NCI-H1092 (cell line): ENCODE data around the gene MYO5C.

Source experiments
- DNase-seq: peaks from one replicate; lab custom pipeline; 2025; lab: John Stamatoyannopoulos, UW

The MYO5C gene

DNA sequence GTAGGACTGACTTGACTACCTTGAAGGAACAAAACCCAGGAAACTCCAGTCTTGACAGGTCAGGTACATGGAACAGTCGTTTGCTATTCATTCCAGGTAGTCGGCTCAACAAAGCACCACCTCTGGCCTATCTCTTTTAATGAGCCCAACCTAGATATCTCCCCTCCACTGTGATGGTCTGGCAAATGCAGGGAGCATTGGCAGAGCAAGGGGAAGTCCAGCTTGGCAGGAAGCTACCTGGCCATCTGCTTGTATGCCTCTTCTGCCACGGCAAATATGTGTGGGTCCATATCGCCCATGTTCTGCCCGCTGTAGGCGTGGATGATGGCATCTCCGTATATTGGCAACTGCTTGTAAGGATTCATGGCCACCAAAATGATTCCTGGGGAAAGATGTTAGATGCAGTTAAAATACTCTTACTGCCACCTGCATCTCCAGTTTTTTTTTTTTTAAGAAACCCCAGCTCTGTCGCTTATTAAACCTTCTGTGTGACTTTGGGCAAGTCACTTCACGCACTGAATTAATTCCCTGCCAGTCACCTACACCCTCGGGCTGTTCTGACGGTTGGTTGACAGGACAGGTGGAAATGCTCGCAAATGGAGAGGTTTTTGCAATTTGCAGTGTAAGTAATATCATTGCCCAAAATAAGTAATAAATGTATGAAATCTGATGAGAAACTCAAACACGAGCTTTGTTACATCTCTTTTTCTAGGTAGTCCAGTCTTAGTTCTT lies 16.8 kb downstream of the MYO5C start:
- DNase-seq: no peak

- DNase-seq: no peak
Observed at GRCh38 chr15:52278135-52278534, 17.5 kb downstream of the MYO5C start.

DNA sequence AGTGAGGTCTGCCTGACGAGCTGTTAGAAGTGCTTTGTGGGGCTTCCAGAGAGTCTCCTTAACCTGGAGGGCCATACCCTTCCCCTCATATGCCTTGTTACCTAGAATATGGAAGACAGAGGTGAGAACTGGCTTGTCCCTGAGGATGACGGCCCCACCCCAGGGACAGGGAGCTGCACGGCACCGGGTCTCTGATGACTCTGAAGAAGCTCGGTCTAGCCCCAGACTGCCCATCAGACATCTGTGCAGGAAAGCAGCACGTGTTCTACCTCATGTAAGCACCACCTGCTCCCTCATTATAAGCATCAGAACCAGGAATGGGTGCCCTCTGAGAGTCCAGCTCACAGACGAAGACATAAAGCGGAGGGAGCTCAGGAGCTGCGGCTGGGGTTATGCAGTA lies 18.0 kb downstream of the MYO5C start:
- no peak for DNase-seq

- DNase-seq: no peak
Observed at GRCh38 chr15:52276256-52276770, 19.3 kb downstream of the MYO5C start.

DNA sequence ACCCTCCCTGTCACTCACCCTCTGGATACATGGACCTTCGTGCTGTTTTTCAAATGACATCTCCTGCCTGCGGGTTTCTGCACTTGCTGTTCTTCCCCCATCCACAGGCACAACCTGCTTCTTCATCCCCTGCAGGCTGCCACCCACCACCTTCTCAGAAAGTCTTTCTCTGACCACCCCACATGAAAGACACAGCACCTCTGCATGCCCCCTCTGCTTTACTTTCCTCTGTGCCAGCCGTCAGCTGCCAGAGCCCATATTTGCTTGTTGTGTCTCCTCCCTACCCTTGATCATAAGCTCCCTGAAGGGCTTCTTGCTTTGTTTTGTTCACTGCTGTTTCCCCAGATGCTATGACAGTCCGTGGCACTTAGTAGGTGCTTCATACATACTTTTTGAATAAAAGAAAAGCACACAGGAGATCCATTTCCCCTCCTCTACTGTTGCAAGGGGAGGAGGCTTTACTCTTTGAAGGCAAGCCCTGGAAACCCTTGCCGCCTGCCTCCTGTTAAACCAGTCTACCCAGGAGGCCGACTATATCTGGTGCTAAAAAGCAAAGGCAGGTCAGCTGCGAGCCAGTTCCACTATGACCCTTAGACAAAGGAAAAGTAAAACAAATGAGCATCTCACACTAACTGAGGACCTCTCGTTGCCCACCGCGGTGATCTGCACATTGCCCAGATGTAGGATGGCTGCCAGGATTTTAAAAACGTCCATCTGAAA lies 31.9 kb downstream of the MYO5C start:
- no peak for DNase-seq

GRCh38 chr15:52262364-52262763 lies 33.2 kb downstream of the MYO5C start:
- DNase-seq: no peak

DNA sequence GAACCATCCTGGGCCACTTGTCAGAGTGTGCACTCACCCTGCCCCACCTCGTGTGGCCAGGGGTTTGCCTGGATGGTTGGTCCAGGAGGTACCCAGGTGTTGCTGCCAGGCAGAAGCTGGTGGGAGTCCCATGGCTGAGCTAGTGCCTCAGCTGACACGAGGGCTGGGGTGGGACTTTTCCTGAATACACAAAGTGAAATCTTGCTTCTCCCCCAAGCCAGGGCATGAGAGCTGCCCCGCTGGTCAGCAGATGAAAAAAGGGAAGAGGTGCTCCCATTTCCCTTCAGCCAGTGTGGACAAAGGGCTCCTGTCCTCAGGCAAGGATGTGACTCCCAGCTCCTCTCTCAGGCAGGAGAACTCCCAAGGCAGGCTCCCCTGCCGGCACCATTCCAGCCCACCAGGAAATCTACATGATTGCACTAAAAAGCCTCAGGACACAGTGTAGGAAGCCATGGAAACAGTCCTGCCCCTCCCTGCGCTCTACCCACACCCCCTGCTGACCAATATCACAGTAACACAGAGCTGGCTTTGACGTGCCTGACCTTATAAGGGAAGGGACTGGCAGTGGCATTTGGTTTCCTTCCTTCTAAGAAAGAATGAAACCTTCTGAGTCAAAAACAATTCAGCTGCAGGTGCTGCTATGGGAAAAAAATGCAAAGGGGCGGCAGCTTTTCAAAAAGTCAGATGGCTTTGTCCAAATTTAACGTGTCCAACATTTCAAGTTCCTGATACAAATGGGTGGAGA lies 33.9 kb downstream of the MYO5C start:
- no peak for DNase-seq

DNA sequence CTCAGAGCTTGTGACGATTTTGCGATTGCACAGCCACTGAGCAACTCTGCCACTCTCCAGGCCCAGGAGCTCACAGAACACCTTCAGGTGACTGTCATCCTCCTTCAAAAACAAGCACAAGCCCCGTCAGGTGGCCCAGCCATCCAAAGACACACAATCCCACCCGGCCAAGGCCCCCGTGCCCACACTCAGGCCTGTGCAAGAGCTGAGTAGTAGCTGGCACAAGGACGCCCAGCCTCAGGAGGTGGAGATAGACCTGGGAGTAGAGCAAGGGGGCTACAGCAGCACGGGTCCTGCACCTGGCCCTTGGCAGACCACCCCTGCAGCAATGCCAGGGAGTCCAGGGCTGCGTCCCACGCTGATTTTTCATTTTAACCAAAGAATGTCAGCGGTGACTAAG lies 34.6 kb downstream of the MYO5C start:
- DNase-seq: no peak

DNA sequence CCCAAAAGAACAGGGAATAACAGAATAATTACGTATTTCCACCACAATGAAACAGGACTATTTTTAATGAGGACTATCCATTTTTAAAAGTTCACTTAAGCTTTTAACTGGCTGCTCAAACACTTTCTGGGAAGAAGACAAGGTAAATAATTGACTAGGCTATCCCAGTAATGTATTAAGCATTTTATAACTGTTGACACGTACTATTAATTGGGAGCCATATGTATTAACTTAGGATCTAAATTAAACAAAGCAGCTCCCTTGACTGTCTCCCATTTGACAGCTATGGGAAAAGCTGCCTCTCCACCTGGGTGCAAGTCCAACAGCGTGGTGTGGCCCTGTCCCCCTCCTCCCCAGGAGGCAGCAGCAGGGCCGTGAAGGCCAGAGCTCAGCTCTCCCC lies 36.1 kb downstream of the MYO5C start:
- DNase-seq: no peak

GRCh38 chr15:52258461-52258860 lies 37.1 kb downstream of the MYO5C start:
- DNase-seq: no peak

- peak; percentile 31 for DNase-seq
Observed at GRCh38 chr15:52257734-52258062, 37.9 kb downstream of the MYO5C start.

DNA sequence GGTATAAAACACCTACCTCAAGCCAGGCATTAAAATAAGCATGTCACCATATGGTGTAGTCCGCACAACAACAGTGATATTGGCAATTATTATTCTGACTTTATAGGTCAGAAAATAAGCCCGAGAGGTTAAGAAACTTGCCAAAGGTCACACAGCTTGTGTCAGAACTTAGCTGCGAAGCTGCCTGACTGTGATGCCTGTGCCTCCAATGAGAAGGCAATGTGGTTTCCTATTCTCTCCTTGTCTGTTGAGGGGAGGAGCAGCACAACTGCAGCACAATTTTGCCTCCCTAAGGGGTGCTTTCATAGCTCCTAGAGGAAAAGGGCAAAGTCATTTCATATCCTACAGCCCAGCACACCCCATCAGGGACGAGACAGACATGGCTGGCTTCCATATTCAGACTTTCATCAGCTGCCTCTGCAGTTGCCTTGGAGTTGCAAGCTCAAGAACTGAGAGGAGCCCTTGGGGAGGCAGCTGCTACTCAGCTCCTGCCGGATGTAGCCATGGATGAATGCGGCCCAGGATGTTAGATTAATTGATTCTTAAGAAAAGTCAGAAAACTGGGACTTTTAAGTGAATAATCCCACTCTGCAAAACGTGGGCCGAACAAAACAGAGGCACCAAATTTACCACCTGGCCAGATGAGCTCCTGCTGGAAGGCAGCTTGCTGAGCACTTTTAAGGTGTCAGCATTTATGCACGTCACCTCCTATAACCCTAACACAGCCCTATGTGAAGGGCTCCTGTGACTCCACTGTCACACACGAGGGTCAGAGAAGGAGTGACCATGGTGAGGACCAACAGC lies 38.5 kb downstream of the MYO5C start:
- DNase-seq: no peak

GRCh38 chr15:52256366-52256765 lies 39.2 kb downstream of the MYO5C start:
- DNase-seq: peak; percentile 39

DNA sequence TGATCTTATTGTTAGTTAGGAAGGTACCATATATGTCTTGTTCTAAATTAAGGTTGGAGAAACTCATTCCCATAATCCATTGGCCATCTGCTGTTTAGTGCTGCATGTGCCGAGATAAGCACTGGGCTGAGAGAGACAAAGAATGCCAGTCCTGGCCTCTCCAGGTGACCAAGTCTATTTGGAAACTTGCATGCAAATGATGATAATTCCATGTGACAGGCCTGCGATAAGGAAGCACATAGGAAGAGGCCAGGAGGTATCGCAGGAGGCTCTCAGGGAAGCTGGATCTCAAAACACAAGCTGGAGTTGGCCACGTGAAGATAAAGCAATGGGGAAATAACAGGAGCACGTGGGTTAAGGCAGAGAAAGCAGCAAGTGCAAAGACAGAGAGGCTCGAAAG lies 39.7 kb downstream of the MYO5C start:
- no peak for DNase-seq

DNA sequence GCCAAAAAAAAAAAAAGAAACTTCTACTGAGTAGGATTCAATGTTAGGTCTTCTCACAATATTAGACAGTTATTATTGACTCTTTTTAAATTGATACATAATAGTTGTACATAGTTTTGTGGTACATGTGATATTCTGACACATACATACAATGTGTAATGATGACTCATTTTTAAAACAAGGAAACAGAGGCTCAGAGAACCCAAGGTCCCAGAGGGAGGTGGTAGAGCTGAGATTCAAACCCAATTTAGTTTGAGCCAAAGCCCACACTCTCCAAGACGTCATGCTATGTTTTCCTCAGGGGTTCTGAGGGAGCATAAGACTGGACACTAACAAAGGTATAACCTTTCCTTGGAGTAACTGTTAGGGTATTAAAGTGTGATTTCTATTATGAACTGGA lies 40.6 kb downstream of the MYO5C start:
- no peak for DNase-seq

DNA sequence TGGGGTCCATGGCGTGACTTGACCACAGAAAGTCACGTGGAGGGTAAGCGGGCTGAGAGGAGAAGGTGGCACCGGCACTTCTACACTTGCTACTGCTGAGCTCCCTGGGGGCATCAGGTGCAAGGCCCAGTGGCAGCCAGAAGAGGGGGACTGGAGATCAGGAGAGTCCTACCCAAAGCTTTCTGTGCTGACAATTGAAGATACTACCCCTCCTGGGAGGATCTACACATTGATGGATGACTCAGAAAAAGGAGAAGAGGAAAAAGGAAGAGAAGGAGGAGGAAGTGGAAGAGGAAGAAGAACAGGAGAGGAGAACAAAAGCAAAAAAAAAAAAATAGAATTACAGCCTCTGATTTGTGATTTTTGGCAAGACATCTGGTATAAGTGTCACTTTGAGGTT lies 41.2 kb downstream of the MYO5C start:
- DNase-seq: no peak

GRCh38 chr15:52252781-52253180 lies 42.8 kb downstream of the MYO5C start:
- no peak for DNase-seq

DNA sequence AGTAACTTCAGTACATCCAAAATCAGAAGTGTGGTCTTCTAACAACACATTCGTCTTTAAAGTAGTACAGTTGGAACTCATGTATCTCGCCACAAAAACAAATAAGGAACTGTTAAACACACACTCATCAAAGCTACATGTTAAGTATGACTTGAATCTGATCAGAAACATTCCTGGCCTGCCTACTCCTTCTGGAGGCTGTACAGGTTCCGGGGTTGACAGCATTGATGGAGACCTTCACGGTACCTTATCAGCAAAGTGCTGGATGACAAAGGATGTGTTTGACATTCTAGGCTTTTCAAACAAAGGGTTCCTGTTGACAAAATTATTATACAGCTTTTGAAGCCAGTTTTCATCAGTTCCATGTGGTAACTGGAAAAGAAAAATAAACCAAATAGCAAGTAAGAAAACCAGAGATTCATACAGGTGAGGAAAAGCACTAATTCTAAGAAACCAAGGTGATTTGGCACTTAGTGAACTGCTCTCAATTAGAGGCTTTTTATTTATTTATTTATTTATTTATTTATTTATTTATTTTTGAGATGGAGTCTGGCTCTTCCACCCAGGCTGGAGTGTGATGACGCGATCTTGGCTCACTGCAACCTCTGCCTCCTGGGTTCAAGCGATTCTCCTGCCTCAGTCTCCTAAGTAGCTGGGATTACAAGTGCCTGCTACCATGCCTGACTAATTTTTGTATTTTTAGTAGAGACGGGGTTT lies 44.3 kb downstream of the MYO5C start:
- no peak for DNase-seq

- DNase-seq: no peak
Observed at GRCh38 chr15:52247461-52247860, 48.1 kb downstream of the MYO5C start.

- no peak for DNase-seq
Observed at GRCh38 chr15:52246686-52247431, 48.7 kb downstream of the MYO5C start.
